CD4-positive, alpha-beta T cell (primary cell): Measurements from ENCODE around the gene KHSRP. TPM values are rescaled to one million over a fixed set of nuclear protein-coding genes. Genes with fewer than 3 reads are reported as not detected.

Experiments
- ATAC-seq: fragments of 200-7000 bp; cut with Tn5 transposase; one replicate; pipeline ENCODE4 v1.10.0; 2022; ENCODE audit warnings: mild to moderate bottlenecking; ENCODE audit not compliant: poor library complexity
- CTCF ChIA-PET: fragments of 350-600 bp; sonication (Branson Sonifier 250); formaldehyde crosslinking; loops from one replicate; lab custom pipeline; 2021; ENCODE audit warnings: antibody characterized with exemption, inconsistent platforms; lab: Charles Lee
- POLR2A ChIA-PET: fragments of 350-600 bp; sonication (Branson Sonifier 250); formaldehyde crosslinking; loops from one replicate; lab custom pipeline; 2021; ENCODE audit warnings: antibody characterized with exemption, inconsistent platforms; lab: Charles Lee
- DNase-seq, 14 experiments: peaks; one replicate each; pipeline ENCODE4 v3.0.0-alpha.2; 2013 to 2020; ENCODE audit warnings: mixed read lengths in 2 of 14
- H3K27ac ChIP-seq, 2 donors: one replicate each; pipeline versions ENCODE4 v1.5.1 to v1.7.0; 2013; ENCODE audit warnings: low read length in 2 of 2, low read depth in 1 of 2, mild to moderate bottlenecking in 1 of 2
- H3K27me3 ChIP-seq, 2 experiments: 1 replicate in 1 of 2; 2 replicates in 1 of 2; pipeline versions ENCODE4 v1.6.1 to v1.7.0; 2013; ENCODE audit warnings: low read length in 2 of 2, control low read depth in 1 of 2, mild to moderate bottlenecking in 1 of 2, moderate library complexity in 1 of 2; ENCODE audit not compliant: insufficient read depth in 2 of 2, control insufficient read depth in 1 of 2
- H3K36me3 ChIP-seq: one replicate; pipeline ENCODE4 v1.6.1; 2013; ENCODE audit warnings: low read length, control low read depth; ENCODE audit not compliant: insufficient read depth
- H3K4me1 ChIP-seq: one replicate; pipeline ENCODE4 v1.6.1; 2013; ENCODE audit warnings: low read length, control low read depth; ENCODE audit not compliant: insufficient read depth
- H3K4me3 ChIP-seq: one replicate; pipeline ENCODE4 v1.5.1; 2013; ENCODE audit warnings: mild to moderate bottlenecking, low read length, moderate library complexity
- H3K9me3 ChIP-seq, 2 experiments: 1 replicate in 1 of 2; 2 replicates in 1 of 2; pipeline versions ENCODE4 v1.6.1 to v1.7.0; 2013; ENCODE audit warnings: low read length in 2 of 2, mild to moderate bottlenecking in 2 of 2, control low read depth in 1 of 2, moderate library complexity in 1 of 2; ENCODE audit not compliant: control insufficient read depth in 1 of 2, insufficient read depth in 1 of 2
- H3K27ac Mint-ChIP-seq: one replicate; pipeline ENCODE4 v1.8.0; 2020; ENCODE audit warnings: mixed read lengths
- H3K27me3 Mint-ChIP-seq: one replicate; pipeline ENCODE4 v1.8.0; 2021; ENCODE audit warnings: mixed read lengths
- H3K36me3 Mint-ChIP-seq: one replicate; pipeline ENCODE4 v1.8.0; 2021; ENCODE audit warnings: low read depth, mixed read lengths
- H3K4me1 Mint-ChIP-seq: one replicate; pipeline ENCODE4 v1.8.0; 2021; ENCODE audit warnings: low read depth, mixed read lengths
- H3K4me3 Mint-ChIP-seq: one replicate; pipeline ENCODE4 v1.8.0; 2020; ENCODE audit warnings: mild to moderate bottlenecking, mixed read lengths
- H3K9me3 Mint-ChIP-seq: one replicate; pipeline ENCODE4 v1.8.0; 2020; ENCODE audit warnings: mixed read lengths
- CTCF ChIP-seq: fragments of 200-600 bp; IDR thresholded peaks from one replicate; pipeline ENCODE4 v1.8.0; 2022; ENCODE audit warnings: antibody characterized with exemption, mild to moderate bottlenecking
- intact Hi-C, 2 experiments: fragments of 100-400 bp; cut with DNase I in 1 of 2; cut with micrococcal nuclease in 1 of 2; formaldehyde crosslinking; loops; one replicate each; pipeline versions ENCODE4 v1.15.1 to v1.9.0; 2023 to 2025; cut with DNase I, micrococcal nuclease
- total RNA-seq, 174 experiments: library from RNA in 2 of 174; stranded (reverse) in 2 of 174; gene quantifications; one replicate each; pipeline ENCODE4 v1.2.3 and lab custom pipeline; 2021 to 2026

Gene KHSRP
- total RNA-seq, 2 experiments from 2014 or later, result 128 to 143 TPM

GRCh38 chr19:6466526-6467248 lies 42.1 kb upstream of the KHSRP start:
- Mint-ChIP-seq H3K4me1 (peaks cover 19% of the 10 kb centered on the region), H3K27ac (peak overlapping the region; percentile 36), H3K4me3 (no peak overlapping the region), H3K9me3 (no peaks in the 10 kb centered on the region), H3K36me3 (peaks cover 48% of the 10 kb centered on the region), H3K27me3 (no peaks in the 10 kb centered on the region)
- no peaks in the 10 kb centered on the region for H3K9me3 ChIP-seq
- no peak overlapping the region for H3K27ac ChIP-seq
- H3K27me3 ChIP-seq, result no peaks in the 10 kb centered on the region
- no peak overlapping the region for H3K4me3 ChIP-seq
- peaks cover 16% of the 10 kb centered on the region for H3K4me1 ChIP-seq
- TF ChIP-seq CTCF, result no peak
- intact Hi-C loops, result no loop called here
- DNase-seq, result peak in 1 of 14 experiments; percentile 16
- ChIA-PET POLR2A (interaction anchor here (2.3 kb wide), 1 partner anchor 15 kb away, joined by 9 read pairs; the partner anchor contains the start of gene DENND1C), CTCF (no interaction called here)
- H3K36me3 ChIP-seq, result peaks cover 33% of the 10 kb centered on the region
- no peak for ATAC-seq

- no peaks in the 10 kb centered on the region for H3K9me3 ChIP-seq
- no peaks in the 10 kb centered on the region for H3K27me3 ChIP-seq
- no peak overlapping the region for H3K4me3 ChIP-seq
- peak in 1 of 14 experiments; percentile 8 for DNase-seq
- peaks cover 25% of the 10 kb centered on the region for H3K36me3 ChIP-seq
- no peak overlapping the region for H3K4me3 Mint-ChIP-seq
- H3K36me3 Mint-ChIP-seq, result peaks cover 42% of the 10 kb centered on the region
- no peaks in the 10 kb centered on the region for H3K27me3 Mint-ChIP-seq
- H3K27ac Mint-ChIP-seq, result peak overlapping the region; percentile 36
- intact Hi-C loops, result no loop called here
- no peak for ATAC-seq
- peaks cover 19% of the 10 kb centered on the region for H3K4me1 ChIP-seq
- H3K27ac ChIP-seq, result no peak overlapping the region
- TF ChIP-seq CTCF, result no peak
- H3K9me3 Mint-ChIP-seq, result no peaks in the 10 kb centered on the region
- ChIA-PET CTCF (no interaction called here), POLR2A (no interaction called here)
- peaks cover 21% of the 10 kb centered on the region for H3K4me1 Mint-ChIP-seq
Measured at GRCh38 chr19:6465663-6466062, 41.1 kb upstream of the KHSRP start.

- ChIA-PET CTCF (no interaction called here), POLR2A (no interaction called here)
- DNase-seq (peak in 1 of 14 experiments; percentile 21), ATAC-seq (no peak)
- Histone ChIP-seq H3K4me1 (peaks cover 21% of the 10 kb centered on the region), H3K27me3 (no peaks in the 10 kb centered on the region), H3K36me3 (peaks cover 21% of the 10 kb centered on the region), H3K4me3 (no peak overlapping the region), H3K27ac (no peak overlapping the region), H3K9me3 (no peaks in the 10 kb centered on the region)
- intact Hi-C loops, result no loop called here
- H3K27me3 Mint-ChIP-seq, result no peaks in the 10 kb centered on the region
- peak overlapping the region; percentile 36 for H3K27ac Mint-ChIP-seq
- peaks cover 42% of the 10 kb centered on the region for H3K36me3 Mint-ChIP-seq
- TF ChIP-seq CTCF, result no peak
- H3K4me1 Mint-ChIP-seq, result peaks cover 27% of the 10 kb centered on the region
- H3K4me3 Mint-ChIP-seq, result peak overlapping the region; percentile 45
- no peaks in the 10 kb centered on the region for H3K9me3 Mint-ChIP-seq
Measured at GRCh38 chr19:6465006-6465405, 40.4 kb upstream of the KHSRP start.
